GM12874 (cell line): ENCODE measurements around the gene DCUN1D3.

Experiments used
- TF ChIP-seq, protein P1 (sequence below): IDR thresholded peaks from 2 replicates; pipeline ENCODE4 v1.5.1; 2011; ENCODE audit warnings: low read depth, mild to moderate bottlenecking, control low read depth, low read length, moderate library complexity; ENCODE audit not compliant: insufficient read depth

The DCUN1D3 gene

DNA sequence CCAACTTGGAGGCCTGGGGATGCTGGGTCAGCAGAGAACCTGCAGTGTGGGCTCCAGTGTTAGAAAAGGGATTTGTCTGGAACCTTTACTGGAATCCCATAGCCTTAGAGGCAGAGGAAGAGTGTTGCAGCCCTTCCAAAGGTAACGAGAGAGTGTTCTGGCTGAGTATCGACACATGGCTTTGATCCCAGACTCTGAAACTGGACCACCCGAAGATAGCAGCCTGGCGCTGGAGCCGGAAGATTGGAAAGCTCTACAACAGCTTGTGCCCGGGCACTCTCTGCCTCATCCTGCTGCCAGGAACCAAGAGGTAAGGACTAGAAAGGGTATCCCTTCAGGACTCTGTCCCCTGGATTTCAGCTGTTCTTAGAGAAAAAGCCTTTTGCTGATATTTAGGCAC is 54.1 kb downstream of the DCUN1D3 start:
- TF ChIP-seq, protein P1, sequence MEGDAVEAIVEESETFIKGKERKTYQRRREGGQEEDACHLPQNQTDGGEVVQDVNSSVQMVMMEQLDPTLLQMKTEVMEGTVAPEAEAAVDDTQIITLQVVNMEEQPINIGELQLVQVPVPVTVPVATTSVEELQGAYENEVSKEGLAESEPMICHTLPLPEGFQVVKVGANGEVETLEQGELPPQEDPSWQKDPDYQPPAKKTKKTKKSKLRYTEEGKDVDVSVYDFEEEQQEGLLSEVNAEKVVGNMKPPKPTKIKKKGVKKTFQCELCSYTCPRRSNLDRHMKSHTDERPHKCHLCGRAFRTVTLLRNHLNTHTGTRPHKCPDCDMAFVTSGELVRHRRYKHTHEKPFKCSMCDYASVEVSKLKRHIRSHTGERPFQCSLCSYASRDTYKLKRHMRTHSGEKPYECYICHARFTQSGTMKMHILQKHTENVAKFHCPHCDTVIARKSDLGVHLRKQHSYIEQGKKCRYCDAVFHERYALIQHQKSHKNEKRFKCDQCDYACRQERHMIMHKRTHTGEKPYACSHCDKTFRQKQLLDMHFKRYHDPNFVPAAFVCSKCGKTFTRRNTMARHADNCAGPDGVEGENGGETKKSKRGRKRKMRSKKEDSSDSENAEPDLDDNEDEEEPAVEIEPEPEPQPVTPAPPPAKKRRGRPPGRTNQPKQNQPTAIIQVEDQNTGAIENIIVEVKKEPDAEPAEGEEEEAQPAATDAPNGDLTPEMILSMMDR = no peak

DNA sequence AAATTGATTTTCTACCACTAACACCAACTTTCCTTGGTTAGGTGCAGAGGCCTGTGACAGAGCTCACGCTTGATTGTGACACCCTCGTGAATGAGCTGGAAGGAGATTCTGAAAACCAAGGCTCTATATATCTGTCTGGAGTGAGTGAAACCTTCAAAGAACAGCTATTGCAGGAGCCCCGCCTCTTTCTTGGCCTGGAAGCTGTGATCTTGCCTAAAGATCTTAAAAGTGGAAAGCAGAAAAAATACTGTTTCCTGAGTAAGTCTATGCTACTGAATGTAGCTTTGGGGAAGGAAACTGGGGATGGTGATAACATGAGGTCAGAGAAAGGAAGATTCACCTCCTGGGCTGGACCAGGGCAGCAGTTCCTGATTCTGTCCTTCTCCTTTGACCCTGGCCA is 55.6 kb downstream of the DCUN1D3 start:
- TF ChIP-seq, protein P1 = no peak

DNA sequence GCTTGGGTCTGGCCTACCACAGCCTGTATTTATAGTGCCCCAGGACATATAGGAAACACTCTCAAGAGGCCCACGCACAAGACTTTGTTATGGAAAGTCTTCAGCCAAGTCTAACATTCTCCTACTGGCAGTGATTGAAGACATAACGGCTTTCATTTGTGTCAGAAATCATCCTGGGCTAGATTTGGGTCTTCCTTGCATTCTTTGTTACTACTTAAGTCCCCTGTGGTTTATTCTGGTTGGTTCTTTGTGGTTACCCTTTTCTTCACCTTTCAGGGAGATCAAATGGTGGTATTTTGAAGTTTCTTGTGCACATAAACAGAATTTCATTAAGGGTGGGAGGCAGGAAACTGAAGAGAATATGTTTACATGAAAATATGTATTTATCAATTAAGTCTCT is 56.1 kb downstream of the DCUN1D3 start:
- TF ChIP-seq, protein P1 = no peak

DNA sequence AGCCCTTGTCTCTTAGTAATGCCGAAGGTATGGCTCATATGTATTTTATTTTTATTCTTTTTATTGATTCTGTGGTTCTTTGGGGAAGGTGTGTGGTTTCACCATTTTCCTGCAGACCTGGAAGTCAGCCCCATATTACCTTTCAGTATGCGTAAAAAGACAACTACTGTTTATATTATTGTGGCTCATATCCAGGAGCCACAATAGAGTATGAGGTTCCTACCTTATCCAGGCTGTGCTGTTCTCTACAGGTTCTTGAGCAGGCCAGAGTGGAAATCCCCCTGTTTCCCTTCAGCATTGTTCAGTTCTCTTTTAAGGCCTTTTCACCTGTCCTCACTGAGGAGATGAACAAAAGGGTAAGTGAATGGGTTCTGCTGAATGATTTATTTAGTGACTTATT is 60.7 kb downstream of the DCUN1D3 start:
- TF ChIP-seq, protein P1 = no peak

DNA sequence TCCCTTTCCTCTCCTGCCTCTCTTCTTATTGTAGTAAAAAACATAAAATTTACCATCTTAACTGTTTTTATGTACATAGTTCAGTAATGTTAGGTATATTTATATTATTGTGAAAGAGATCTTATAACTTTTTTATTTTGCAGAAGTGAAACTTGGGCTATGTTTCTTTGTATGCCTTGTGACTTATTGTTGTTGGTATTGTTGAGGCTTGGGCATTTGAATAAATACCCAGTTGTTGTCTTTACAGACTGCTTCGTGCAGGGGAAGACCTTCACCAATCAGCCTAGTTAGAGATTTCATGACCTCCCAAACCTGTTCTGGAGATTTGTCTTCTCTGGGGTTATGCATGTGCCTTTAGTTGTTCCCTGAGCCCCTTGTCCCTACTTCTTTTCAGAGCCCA is 61.9 kb downstream of the DCUN1D3 start:
- TF ChIP-seq, protein P1 = no peak

DNA sequence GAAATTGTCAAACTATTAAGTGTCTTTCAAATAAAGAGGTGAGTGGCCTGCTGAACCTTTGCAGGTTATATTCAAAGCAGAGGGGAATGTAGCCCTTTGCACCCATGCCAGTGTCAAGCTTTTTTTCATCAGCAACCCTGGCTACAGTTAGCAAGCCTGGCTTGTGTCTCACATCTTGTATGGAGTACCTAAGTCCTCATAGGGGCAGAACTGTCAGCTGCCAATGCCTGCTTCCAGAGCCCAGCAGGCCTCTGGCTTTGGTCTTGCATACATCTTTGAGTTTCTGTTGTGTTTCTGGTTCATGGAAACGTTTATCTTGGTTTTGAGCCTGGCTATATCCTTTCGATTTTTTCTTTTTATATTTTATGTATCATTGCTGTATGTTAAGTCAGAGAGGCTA is 67.1 kb downstream of the DCUN1D3 start:
- TF ChIP-seq, protein P1 = no peak

DNA sequence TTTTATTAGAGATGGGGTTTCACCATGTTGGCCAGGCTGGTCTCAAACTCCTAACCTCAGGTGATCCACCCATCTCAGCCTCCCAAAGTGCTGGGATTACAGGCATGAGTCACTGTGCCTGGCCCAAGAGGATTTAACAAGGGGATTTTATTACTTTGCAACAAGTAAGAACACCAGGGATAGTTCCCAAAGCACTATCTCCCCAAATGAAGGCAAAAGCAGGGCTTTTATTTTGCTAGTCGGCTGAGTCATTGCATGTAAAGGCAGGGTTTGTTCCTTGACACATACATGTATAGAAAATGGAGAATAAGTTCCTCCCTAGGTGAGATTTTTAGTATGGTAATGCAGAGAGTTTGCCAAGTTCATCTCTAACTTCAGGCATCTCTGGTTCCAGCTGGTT is 69.8 kb downstream of the DCUN1D3 start:
- TF ChIP-seq, protein P1 = no peak

DNA sequence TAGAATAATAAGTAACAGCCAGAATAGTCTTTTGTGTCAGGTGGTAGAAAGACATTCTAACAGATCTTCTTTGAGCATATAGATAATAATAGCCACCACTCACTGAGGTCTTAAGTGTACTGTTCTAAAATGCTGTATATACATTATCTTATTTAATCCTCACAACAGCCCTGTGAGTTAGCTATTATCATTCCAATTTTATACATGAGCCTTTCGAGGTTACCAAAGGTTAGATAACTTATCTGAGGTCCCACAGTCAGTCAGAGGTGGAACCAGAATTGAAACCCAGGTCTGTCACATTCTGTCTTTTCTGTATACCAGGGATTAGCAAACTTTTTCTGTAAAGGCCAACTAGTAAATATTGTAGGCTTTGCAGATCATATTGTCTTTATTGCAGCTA is 70.6 kb downstream of the DCUN1D3 start:
- TF ChIP-seq, protein P1 = no peak
